Lower lobe of right lung (tissue), 2 donors: ENCODE results near the gene NINJ2. TPM values are rescaled to one million over a fixed set of nuclear protein-coding genes. Genes with fewer than 3 reads are reported as not detected.

ENCODE experiments used
- ATAC-seq, 2 donors: fragments of 200-7000 bp; cut with Tn5 transposase; one replicate each; pipeline ENCODE4 v1.9.1; 2020 to 2022; ENCODE audit warnings: mild to moderate bottlenecking in 2 of 2, moderate library complexity in 2 of 2
- DNase-seq: peaks from one replicate; pipeline ENCODE4 v3.0.0-alpha.2; 2020
- H3K27ac ChIP-seq: fragments of 200-600 bp; one replicate; pipeline ENCODE4 v1.8.0; 2022
- H3K27me3 ChIP-seq: fragments of 200-600 bp; one replicate; pipeline ENCODE4 v1.8.0; 2022; ENCODE audit warnings: low read depth
- H3K36me3 ChIP-seq: fragments of 200-600 bp; one replicate; pipeline ENCODE4 v1.8.0; 2022; ENCODE audit warnings: mild to moderate bottlenecking
- H3K4me1 ChIP-seq: fragments of 200-600 bp; one replicate; pipeline ENCODE4 v1.8.0; 2022
- H3K4me3 ChIP-seq: fragments of 200-600 bp; one replicate; pipeline ENCODE4 v1.8.0; 2022; ENCODE audit warnings: mild to moderate bottlenecking
- H3K9me3 ChIP-seq: fragments of 200-600 bp; one replicate; pipeline ENCODE4 v1.8.0; 2022
- CTCF ChIP-seq: fragments of 200-600 bp; IDR thresholded peaks from one replicate; pipeline ENCODE4 v1.8.0; 2022; ENCODE audit warnings: antibody characterized with exemption, mild to moderate bottlenecking
- intact Hi-C: fragments of 100-400 bp; cut with DNase I; formaldehyde crosslinking; loops from one replicate; pipeline ENCODE4 v1.11.0; 2022
- total RNA-seq: library from RNA; stranded (reverse); fragmentation: NEBNext Ultra II Directional; extraction: Animal tissue kit (Norgen Biotek cat#: 25700); gene quantifications from one replicate; pipeline ENCODE4 v1.2.1, GENCODE V29; 2021
- donor health status: DM: no; HTN: yes; CAD: no; lungs with severe emphysema.

NINJ2 gene
- total RNA-seq, 1 donor from 2014 or later = 18.1 TPM

DNA sequence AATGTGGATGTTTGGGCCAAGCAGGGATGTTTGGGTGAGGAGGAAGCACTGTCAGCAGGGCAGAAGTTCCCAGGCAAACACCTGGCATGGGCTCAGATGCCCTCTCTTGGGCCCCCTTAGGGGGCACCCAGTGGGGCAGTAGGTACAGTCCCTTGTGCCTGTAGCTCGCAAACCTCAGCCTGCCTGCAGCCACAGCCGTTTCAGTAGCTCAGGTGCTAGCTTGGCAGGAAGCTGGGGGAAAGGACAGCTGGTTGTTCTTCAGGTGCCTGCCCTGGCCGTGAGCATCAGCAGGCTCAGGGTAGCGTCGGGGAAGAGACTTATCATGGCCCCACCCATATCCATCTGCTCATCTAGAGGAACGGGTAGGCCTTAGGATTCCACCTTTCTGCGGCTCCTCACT is 136.0 kb downstream of the NINJ2 start:
- ATAC-seq = no peak
- Histone ChIP-seq H3K4me1 (no peaks in the 10 kb centered on the region), H3K27ac (no peak overlapping the region), H3K36me3 (no peaks in the 10 kb centered on the region), H3K27me3 (no peaks in the 10 kb centered on the region), H3K9me3 (no peaks in the 10 kb centered on the region), H3K4me3 (no peak overlapping the region)
- intact Hi-C loops = loop anchor here (10.0 kb wide), 1 partner anchor 72 kb away; the partner anchor contains the start of gene B4GALNT3
- no peak for DNase-seq
- no peak for TF ChIP-seq CTCF

GRCh38 chr12:526089-526488 is 137.2 kb downstream of the NINJ2 start:
- Histone ChIP-seq H3K27me3 (no peaks in the 10 kb centered on the region), H3K9me3 (no peaks in the 10 kb centered on the region), H3K4me3 (no peak overlapping the region), H3K4me1 (no peaks in the 10 kb centered on the region), H3K27ac (no peak overlapping the region), H3K36me3 (no peaks in the 10 kb centered on the region)
- intact Hi-C loops = loop anchor here (10.0 kb wide), 1 partner anchor 71 kb away; the partner anchor contains the start of gene B4GALNT3
- no peak for DNase-seq
- TF ChIP-seq CTCF = no peak
- ATAC-seq = no peak

DNA sequence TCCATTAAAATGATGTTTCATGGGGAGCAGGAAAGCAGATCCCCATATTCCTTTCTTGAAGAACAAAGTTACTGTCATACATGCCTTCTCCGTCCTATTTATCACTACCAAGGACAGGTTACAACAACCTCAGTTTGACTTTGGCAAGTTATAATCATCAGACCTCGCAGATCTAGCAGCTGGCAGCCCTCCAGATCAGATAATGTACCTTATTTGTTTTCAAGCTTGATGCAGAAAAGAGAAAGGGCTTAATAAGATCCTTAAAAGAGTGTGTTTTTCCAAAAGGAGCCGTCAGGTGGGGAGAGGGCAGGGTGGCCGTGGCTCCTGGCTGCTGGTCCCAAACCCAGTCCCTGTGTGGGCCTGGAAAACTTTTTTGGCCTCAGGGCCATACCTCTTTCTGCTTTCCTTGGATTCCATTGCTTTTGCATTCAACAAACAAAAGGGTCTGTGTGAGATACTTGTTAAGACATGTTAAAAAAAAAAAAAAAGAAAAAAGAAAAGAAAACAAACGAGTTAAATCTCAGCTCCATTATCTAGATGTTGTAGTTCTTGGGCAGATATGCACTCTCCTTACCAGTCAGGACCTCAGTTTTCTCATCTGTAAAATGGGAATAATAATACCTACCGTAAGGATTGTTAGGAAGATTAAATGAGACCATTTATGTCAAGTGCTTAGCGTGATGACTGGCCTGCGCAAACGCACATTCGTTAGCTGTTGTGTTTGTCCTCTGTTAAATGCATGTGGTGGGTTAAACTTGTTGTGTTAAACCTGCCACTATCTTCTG is 138.9 kb downstream of the NINJ2 start:
- H3K27ac ChIP-seq = no peak overlapping the region
- H3K36me3 ChIP-seq = no peaks in the 10 kb centered on the region
- DNase-seq (no peak), ATAC-seq (no peak)
- no peak overlapping the region for H3K4me3 ChIP-seq
- no peaks in the 10 kb centered on the region for H3K9me3 ChIP-seq
- no peaks in the 10 kb centered on the region for H3K4me1 ChIP-seq
- H3K27me3 ChIP-seq = no peaks in the 10 kb centered on the region
- intact Hi-C loops = loop anchor here (10.0 kb wide), 1 partner anchor 70 kb away; the partner anchor contains the start of gene B4GALNT3
- TF ChIP-seq CTCF = no peak

- H3K9me3 ChIP-seq = no peaks in the 10 kb centered on the region
- no peak for ATAC-seq
- no peaks in the 10 kb centered on the region for H3K27me3 ChIP-seq
- DNase-seq = no peak
- no peak for TF ChIP-seq CTCF
- no peaks in the 10 kb centered on the region for H3K4me1 ChIP-seq
- intact Hi-C loops = loop anchor here (10.0 kb wide), 1 partner anchor 68 kb away; the partner anchor contains the start of gene B4GALNT3
- no peaks in the 10 kb centered on the region for H3K36me3 ChIP-seq
- no peak overlapping the region for H3K27ac ChIP-seq
- H3K4me3 ChIP-seq = no peak overlapping the region
Measured at GRCh38 chr12:522692-523378, 140.4 kb downstream of the NINJ2 start.

GRCh38 chr12:520119-520518 is 143.1 kb downstream of the NINJ2 start:
- Histone ChIP-seq H3K36me3 (no peaks in the 10 kb centered on the region), H3K4me1 (no peaks in the 10 kb centered on the region), H3K27ac (no peak overlapping the region), H3K27me3 (no peaks in the 10 kb centered on the region), H3K9me3 (no peaks in the 10 kb centered on the region), H3K4me3 (no peak overlapping the region)
- TF ChIP-seq CTCF = no peak
- no peak for DNase-seq
- intact Hi-C loops = loop anchor here (10.0 kb wide), 1 partner anchor 65 kb away; the partner anchor contains the start of gene B4GALNT3
- ATAC-seq = no peak
